Central memory CD8-positive, alpha-beta T cell (primary cell): ENCODE results near the gene ZC3H18.

Experiments
- ATAC-seq: fragments of 150-1000 bp; cut with Tn5 transposase; replicated peaks from 2 replicates; pipeline ENCODE4 v1.10.0; 2022; ENCODE audit warnings: mild to moderate bottlenecking, moderate FRiP score, moderate number of reproducible peaks; ENCODE audit not compliant: poor library complexity, severe bottlenecking; ENCODE audit errors: extremely low read depth
- DNase-seq, 2 donors: peaks; one replicate each; pipeline ENCODE4 v3.0.0; 2021; ENCODE audit warnings: low spot score in 2 of 2
- H3K27ac Mint-ChIP-seq: one replicate; pipeline ENCODE4 v1.8.0; 2022; ENCODE audit warnings: low read depth, mild to moderate bottlenecking, moderate library complexity, mixed read lengths
- H3K27me3 Mint-ChIP-seq: one replicate; pipeline ENCODE4 v1.8.0; 2022; ENCODE audit warnings: mixed read lengths
- H3K36me3 Mint-ChIP-seq: one replicate; pipeline ENCODE4 v1.8.0; 2022; ENCODE audit warnings: mild to moderate bottlenecking, moderate library complexity, mixed read lengths; ENCODE audit not compliant: insufficient read depth
- H3K4me1 Mint-ChIP-seq: one replicate; pipeline ENCODE4 v1.8.0; 2022; ENCODE audit warnings: mixed read lengths
- H3K4me3 Mint-ChIP-seq: one replicate; pipeline ENCODE4 v1.8.0; 2022; ENCODE audit warnings: mild to moderate bottlenecking, moderate library complexity, mixed read lengths
- H3K9me3 Mint-ChIP-seq: one replicate; pipeline ENCODE4 v1.8.0; 2022; ENCODE audit warnings: mixed read lengths

Gene ZC3H18

DNA sequence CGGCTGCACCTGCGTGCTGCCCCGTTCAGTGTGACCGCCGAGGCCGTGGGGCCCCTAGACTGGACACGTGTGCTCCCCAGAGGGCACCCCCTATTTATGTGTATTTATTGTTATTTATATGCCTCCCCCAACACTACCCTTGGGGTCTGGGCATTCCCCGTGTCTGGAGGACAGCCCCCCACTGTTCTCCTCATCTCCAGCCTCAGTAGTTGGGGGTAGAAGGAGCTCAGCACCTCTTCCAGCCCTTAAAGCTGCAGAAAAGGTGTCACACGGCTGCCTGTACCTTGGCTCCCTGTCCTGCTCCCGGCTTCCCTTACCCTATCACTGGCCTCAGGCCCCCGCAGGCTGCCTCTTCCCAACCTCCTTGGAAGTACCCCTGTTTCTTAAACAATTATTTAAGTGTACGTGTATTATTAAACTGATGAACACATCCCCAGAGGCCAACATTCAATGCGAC is 69.9 kb downstream of the ZC3H18 start:
- ATAC-seq, result no peak
- Mint-ChIP-seq H3K9me3 (no peaks in the 10 kb centered on the region), H3K4me3 (peak overlapping the region; percentile 6), H3K4me1 (peaks cover 59% of the 10 kb centered on the region), H3K36me3 (peaks cover 37% of the 10 kb centered on the region), H3K27me3 (peaks cover 9% of the 10 kb centered on the region), H3K27ac (peak overlapping the region; percentile 76)
- no peak for DNase-seq

DNA sequence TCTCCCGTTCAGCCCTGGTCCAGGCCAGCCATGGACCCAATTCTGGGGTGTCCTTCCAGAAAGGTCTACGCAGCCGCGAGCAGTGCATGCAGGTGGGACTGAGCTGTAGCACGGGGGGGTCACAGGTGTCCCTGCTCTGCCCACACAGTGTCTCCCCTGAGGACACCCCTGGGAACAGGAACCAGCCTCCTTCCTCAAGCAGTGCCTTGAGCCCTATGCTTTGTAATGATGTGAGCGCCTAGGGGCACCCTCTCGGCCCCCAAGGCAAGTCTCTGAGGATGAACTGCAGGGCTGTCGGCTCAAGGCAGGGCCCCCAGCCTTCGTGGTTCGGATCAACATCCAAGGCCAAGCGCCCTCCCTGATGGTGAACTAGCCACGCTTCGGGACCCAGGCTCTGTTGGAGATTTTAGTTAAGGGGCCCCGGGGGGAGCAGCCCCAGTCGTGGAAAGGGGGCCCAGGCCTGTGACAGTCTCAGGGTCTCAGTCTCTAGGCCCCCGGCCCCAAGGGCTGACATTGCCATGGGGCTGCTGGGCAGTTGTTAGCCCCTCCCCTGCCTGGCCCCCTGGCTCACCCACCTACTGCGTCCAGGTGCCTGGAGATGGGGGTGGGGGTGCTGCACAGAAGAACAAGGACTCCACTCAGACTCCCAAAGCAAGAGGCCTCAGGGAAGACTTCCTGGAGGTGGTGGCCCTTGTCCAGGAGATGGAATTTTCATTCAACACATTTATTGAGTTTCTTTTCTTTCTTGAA is 70.5 kb downstream of the ZC3H18 start:
- Mint-ChIP-seq H3K4me1 (peaks cover 57% of the 10 kb centered on the region), H3K9me3 (no peaks in the 10 kb centered on the region), H3K27me3 (peaks cover 9% of the 10 kb centered on the region), H3K36me3 (peaks cover 38% of the 10 kb centered on the region), H3K4me3 (peak overlapping the region; percentile 6), H3K27ac (peak overlapping the region; percentile 76)
- no peak for ATAC-seq
- DNase-seq, result no peak

DNA sequence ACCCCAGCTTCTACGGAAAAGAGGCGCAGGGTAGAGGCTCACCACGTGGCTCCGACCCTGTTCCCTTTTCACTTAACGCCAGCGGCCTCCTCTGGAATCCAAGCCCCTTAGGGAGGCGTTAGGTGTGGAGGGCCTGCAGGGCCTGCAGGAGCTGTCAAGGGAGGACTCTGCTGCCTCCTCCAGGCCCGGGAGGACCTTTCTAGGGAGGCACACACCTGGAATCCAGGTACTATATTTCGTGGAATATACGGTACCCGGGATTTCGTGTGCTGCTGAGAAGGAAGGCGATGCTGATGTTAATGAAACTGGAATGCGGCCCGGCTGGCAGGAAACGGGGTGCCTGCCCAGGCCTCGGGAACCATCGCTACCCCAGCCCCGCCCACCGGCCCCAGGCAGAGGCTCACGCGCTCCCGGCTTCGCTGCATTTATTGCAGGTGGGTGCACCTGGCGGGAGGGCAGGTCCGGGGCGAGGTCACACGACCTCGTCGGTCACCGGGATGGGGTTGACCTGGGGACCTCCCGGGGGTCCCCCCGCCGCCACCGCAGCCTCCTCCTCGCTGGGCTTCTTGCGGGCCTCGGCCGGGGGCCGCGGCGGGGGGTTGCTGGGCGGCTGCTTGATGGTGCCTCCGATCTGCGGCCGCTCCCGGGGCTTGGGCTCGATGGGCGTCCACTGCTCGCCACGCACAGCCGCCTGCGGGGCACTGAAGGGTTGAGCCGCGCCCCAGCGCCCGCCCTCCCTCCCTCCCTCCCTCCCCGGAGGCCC is 72.9 kb downstream of the ZC3H18 start:
- DNase-seq (no peak), ATAC-seq (no peak)
- Mint-ChIP-seq H3K27me3 (peaks cover 9% of the 10 kb centered on the region), H3K9me3 (no peaks in the 10 kb centered on the region), H3K4me1 (peaks cover 40% of the 10 kb centered on the region), H3K36me3 (peaks cover 34% of the 10 kb centered on the region), H3K27ac (no peak overlapping the region), H3K4me3 (no peak overlapping the region)

DNA sequence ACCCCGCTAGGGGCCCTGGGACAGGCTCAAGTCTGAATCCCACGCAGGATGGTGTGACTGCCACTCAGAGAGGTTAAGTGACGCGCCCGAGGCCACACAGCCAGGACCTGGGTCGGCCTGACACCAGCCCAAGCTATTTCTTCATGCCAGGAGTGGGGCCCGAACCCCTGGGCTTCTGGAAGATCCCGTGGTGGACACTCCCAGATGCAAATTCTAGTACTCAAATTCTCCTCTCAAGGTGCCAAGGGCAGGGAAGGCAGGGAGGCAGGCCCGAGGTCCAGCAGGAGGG is 73.4 kb downstream of the ZC3H18 start:
- Mint-ChIP-seq H3K4me1 (peaks cover 34% of the 10 kb centered on the region), H3K36me3 (peaks cover 37% of the 10 kb centered on the region), H3K4me3 (no peak overlapping the region), H3K27me3 (peaks cover 9% of the 10 kb centered on the region), H3K9me3 (no peaks in the 10 kb centered on the region), H3K27ac (no peak overlapping the region)
- ATAC-seq, result no peak
- DNase-seq, result no peak

DNA sequence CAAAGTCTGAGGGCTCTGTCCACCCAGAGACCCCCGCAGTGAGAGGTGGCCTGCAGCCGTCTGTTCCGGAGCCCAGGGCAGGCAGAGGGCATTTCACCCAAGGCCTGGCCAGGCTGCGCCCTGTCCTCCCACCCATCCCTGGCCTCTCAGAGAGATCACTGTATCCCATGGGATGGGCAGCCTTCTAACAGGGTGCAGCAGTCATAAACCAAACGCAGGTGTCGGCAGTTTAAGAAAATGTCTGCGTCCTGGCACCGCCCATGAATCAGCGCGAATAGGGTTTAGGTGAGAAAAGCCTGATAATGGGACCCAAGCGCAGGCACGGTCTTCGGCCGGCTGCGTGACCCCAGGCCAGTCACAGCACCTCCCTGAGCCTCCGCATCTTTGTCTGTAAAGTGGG is 75.3 kb downstream of the ZC3H18 start:
- H3K9me3 Mint-ChIP-seq, result no peaks in the 10 kb centered on the region
- H3K4me3 Mint-ChIP-seq, result no peak overlapping the region
- ATAC-seq, result no peak
- H3K4me1 Mint-ChIP-seq, result peaks cover 31% of the 10 kb centered on the region
- H3K36me3 Mint-ChIP-seq, result peaks cover 44% of the 10 kb centered on the region
- DNase-seq, result no peak
- H3K27me3 Mint-ChIP-seq, result peaks cover 2% of the 10 kb centered on the region
- H3K27ac Mint-ChIP-seq, result no peak overlapping the region

DNA sequence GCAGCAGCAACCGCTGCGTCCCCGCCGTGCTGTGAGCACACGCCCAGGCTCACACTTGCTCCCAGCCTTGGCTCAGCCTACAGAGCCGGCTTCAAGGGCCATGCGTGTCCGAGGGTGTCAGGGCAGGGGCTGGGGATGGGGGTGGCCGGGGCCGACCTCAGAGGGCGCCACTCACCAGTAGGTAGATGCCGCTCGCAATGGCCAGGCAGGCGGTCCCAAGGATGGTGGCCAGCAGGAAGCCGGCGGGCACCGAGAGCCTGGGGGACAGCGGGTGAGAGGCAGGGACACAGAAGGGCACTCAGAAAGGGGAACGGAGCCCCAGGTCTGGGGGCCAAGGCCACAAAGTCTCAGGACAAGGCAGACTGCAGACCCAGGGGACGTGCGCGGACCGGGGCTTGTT is 75.7 kb downstream of the ZC3H18 start:
- DNase-seq (no peak), ATAC-seq (no peak)
- peaks cover 27% of the 10 kb centered on the region for H3K4me1 Mint-ChIP-seq
- H3K36me3 Mint-ChIP-seq, result peaks cover 43% of the 10 kb centered on the region
- H3K27ac Mint-ChIP-seq, result no peak overlapping the region
- H3K9me3 Mint-ChIP-seq, result no peaks in the 10 kb centered on the region
- H3K27me3 Mint-ChIP-seq, result no peaks in the 10 kb centered on the region
- no peak overlapping the region for H3K4me3 Mint-ChIP-seq

DNA sequence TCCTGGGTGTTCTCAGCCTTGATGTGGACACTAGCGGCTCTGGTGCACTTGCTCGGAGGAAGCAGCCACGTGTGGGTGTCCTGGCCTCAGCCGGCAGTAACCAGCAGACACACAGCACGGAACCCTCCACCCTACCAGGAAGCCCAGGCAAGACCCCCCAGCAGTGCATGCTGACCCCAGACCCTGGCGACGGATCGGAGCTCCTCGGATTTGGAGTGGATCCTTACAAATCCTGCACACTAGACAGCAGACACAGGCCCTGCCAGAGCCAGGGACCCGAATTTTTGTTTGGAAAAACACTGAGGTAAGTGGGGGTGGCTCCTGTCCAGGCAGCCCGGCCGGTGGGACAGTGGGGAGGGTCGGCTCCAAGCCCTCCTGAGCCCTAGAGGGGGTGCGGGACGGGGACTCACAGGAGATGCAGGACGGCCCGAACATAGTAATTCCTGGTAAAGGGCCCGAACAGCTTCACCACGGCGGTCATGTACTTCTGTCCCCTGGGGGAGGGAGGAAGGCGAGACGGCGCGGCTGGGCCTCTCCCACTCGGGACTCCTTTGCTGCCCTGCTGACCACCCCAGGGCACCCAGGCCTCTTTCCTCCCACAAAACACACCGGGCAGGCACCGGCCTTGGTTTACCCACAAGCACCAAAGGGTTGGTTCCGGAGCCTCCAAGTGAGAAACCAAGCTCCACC is 76.3 kb downstream of the ZC3H18 start:
- Mint-ChIP-seq H3K9me3 (no peaks in the 10 kb centered on the region), H3K4me3 (no peak overlapping the region), H3K27me3 (no peaks in the 10 kb centered on the region), H3K27ac (no peak overlapping the region), H3K36me3 (peaks cover 47% of the 10 kb centered on the region), H3K4me1 (peaks cover 31% of the 10 kb centered on the region)
- DNase-seq (no peak), ATAC-seq (no peak)

DNA sequence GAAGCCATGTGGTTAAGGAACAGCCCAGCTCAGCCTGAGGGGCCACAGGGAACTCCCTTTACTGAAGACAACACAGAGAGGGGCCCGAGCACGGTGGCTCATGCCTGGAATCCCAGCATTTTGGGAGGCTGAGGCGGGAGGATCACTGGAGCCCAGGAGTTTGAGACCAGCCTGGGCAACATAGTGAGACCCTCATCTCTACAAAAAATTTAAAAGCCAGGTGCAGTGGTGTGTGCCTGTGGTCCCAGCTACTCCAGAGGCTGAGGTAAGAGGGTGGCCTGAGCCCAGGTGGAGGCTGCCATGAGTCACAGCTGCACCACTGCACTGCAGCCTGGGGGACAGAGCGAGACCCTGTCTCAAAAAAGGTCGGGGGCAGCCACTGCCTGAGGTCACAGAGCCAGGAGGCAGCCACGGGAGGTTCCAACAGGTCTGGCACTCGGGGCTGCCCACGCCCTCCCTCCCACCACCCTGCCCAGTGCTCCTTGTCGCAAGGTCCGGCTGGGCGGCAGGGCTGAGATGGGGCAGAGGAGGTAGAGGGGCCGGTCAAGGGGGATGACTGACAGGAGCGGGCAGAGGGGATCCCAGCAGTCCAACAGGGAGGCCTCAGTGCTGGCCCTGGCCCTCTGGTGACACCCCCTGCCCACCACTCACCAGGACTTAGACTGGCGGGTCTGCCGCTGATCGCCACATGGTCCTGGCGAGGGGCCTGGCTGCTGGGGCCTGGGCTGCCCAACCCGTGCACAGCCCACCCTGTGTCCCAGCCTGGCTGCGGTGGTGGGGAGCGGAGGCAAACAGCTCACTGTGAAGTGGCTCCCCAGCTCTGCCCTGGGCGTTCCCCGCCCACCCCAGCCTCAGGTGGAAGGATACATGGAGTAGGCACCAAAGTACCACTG is 77.2 kb downstream of the ZC3H18 start:
- H3K27ac Mint-ChIP-seq, result no peak overlapping the region
- ATAC-seq (no peak), DNase-seq (no peak)
- H3K9me3 Mint-ChIP-seq, result no peaks in the 10 kb centered on the region
- H3K4me3 Mint-ChIP-seq, result no peak overlapping the region
- H3K36me3 Mint-ChIP-seq, result peaks cover 42% of the 10 kb centered on the region
- no peaks in the 10 kb centered on the region for H3K27me3 Mint-ChIP-seq
- peaks cover 26% of the 10 kb centered on the region for H3K4me1 Mint-ChIP-seq

DNA sequence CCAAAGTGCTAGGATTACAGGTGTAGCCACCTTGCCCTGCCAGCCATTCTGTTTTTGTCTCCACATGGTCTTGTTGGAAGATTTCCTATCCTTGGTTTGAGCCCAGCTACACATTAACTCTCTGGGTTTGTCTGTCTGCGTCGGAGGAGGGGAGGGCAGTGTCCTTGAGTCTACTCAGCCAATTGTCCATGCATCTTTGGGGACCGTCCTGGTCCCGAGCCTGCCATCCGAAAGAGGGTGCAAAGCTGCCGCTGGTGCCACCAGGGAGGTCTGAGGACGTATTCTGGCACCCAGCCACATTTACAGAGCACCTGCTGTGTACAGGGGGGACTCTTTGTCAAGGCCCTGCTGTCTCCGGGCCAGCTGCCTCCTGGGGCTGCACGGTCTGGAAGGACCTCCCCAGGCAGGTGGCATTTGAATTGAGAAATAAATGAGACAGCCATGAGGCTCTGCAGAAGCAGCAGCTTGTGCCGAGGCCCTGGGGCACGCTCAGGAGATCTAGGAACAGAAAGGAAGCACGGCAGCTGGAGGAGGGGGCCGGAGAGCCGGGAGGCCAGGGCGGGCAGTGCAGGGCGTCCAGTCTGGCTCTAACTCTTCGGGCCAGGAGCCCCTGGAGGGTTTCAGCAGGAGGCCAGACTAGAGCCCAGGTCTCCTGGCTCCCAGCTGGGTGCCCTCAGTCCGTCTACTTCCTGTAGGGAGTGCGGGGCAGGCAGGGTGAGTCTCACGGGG is 79.2 kb downstream of the ZC3H18 start:
- no peaks in the 10 kb centered on the region for H3K27me3 Mint-ChIP-seq
- no peaks in the 10 kb centered on the region for H3K9me3 Mint-ChIP-seq
- H3K27ac Mint-ChIP-seq, result peak overlapping the region; percentile 92
- peaks cover 34% of the 10 kb centered on the region for H3K36me3 Mint-ChIP-seq
- peaks cover 24% of the 10 kb centered on the region for H3K4me1 Mint-ChIP-seq
- peak overlapping the region; percentile 87 for H3K4me3 Mint-ChIP-seq
- no peak for ATAC-seq
- DNase-seq, result no peak

DNA sequence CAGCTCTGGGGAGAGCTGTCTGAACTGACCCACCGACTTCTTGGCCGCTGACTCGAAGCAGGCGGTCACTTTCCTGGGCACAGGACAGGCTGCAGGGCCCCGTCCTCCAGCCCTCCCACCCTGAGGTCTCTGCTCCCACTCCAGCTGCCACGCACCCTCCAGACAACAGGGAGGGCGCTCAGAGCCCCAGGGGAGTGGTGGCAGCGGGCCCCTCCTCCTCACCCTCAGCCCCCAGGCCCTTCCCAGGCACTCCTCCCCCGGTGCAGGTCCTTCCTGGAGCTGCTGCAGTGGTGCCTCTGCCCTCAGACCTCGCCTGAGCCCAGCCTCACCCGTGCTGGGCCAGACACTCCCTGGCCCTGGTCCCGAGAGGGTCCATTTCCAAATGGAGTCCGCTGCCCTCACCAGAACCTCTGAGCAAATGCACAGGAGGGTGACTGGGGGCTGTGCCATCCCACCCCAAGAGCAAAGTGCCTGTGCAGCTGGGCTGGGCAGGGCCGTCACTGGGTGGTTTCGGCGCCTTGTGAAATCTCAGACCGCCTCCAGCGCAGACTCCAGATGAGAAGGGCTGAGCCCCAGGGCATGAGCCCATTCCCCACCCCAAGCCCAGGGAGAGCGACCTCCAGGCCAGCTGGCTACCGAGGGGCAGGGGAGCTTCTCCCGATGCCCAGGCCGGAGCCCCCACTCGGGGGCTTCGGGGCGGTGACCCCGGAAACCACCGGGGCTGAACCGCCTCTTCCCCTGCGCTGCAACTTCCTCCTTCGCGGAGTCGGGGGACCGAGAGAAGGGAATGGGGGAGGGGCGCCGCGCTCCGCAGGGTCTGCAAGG is 79.9 kb downstream of the ZC3H18 start:
- Mint-ChIP-seq H3K27ac (peak overlapping the region; percentile 92), H3K4me3 (peak overlapping the region; percentile 87), H3K27me3 (no peaks in the 10 kb centered on the region), H3K9me3 (no peaks in the 10 kb centered on the region), H3K4me1 (peaks cover 17% of the 10 kb centered on the region), H3K36me3 (peaks cover 29% of the 10 kb centered on the region)
- DNase-seq (peak in 1 of 2 donors; percentile 35), ATAC-seq (no peak)

DNA sequence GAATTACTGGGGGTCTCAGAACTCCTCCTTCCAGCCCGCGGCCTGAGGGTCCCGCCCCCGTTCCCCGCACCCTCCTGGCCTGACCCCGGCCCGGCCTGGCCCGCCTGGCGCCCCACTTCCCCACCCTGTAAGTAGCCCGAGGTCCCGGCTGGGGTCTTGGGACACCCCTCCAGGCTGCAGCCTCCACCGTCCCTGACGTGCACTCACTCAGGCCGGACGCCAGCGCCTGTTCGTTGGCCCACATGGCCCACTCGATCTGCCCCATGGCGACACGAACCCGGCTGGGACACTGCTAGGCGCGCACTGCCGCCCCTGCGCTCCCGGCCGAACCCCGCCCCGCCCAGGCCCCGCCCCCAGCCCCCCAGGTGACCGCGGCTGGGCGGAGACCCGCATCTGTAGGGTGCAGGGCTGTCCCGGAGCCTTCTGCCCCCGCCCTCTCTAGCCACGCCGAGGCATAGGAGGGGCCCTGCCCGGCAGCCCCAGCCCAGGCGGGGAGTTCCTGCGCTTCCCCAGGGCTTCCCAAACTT is 80.6 kb downstream of the ZC3H18 start, which contains the start of gene CYBA:
Gene CYBA, minus strand, starts transcription at position 305 of the 527 bp plus-strand sequence. Its CDS starts 40 bp downstream, at position 265.
- H3K4me1 Mint-ChIP-seq, result peaks cover 14% of the 10 kb centered on the region
- H3K27ac Mint-ChIP-seq, result peak within 1 kb of the TSS; percentile 92
- peak within 1 kb of the TSS; percentile 87 for H3K4me3 Mint-ChIP-seq
- peak; percentile 88 for ATAC-seq
- peaks cover 25% of the 10 kb centered on the region for H3K36me3 Mint-ChIP-seq
- H3K27me3 Mint-ChIP-seq, result no peaks in the 10 kb centered on the region
- H3K9me3 Mint-ChIP-seq, result no peaks in the 10 kb centered on the region
- DNase-seq, result peak; percentile 77 to 84
